DMS53 treated with DMSO at 0.1 percent for 48 hours (cell line): Measurements from ENCODE around the gene CAMSAP2.

Source experiments
- DNase-seq: peaks from one replicate; lab custom pipeline; 2025; ENCODE audit not compliant: unreplicated experiment; lab: John Stamatoyannopoulos, UW

CAMSAP2 gene

GRCh38 chr1:200837931-200838571 lies 99.4 kb downstream of the CAMSAP2 start:
- DNase-seq: peak; percentile 43

- no peak for DNase-seq
Observed at GRCh38 chr1:200838676-200839445, 100.2 kb downstream of the CAMSAP2 start.

DNA sequence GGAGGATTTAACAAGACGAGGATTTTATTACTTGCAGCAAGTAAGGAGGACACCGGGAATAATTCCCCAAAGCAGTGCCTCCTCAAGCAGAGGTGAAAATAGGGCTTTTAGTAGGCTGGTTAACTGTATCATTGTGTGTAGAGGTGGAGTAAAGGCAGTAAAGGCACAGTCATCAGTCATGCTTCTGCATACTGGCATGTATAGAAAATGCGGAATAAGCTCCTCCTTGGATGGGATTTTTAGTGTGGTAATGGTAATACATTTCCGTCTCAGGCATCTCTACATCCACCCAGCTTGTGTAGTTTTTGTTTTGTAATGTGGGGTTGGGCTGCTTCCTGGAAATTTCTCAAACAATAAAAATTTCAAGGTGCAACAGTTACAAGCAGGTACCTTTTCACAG lies 106.7 kb downstream of the CAMSAP2 start:
- no peak for DNase-seq

DNA sequence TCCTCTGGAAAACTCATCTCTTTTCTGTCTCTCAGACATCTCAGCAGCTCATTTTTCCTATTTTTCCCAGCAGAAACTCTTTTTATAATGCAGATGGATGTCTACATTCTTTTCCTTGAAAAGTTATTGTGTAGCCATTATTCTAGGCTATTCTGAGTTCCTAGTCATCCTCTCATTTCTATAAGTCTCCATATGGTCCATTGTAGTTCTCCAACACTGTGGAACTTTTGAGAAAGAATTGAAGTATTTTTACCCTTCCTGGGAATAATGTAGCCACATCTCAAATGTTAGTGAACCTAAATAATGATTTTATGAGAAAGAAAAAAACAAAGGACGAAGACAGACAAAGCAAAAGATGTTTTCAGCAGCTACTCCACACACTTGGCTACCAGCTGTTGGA lies 107.7 kb downstream of the CAMSAP2 start:
- no peak for DNase-seq

DNA sequence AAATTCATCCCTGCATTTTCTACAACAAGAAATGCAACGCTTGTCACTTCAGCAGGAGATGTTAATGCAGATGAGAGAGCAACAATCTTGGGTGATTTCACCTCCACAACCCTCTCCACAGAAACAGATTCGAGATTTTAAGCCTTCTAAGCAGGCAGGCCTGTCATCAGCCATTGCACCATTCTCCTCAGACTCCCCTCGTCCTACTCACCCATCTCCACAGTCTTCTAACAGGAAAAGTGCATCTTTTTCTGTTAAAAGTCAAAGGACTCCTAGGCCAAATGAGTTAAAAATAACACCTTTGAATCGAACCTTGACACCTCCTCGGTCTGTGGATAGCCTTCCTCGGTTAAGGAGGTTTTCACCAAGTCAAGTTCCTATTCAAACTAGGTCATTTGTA lies 110.7 kb downstream of the CAMSAP2 start:
- no peak for DNase-seq

GRCh38 chr1:200850554-200850953 lies 111.9 kb downstream of the CAMSAP2 start:
- DNase-seq: no peak

DNA sequence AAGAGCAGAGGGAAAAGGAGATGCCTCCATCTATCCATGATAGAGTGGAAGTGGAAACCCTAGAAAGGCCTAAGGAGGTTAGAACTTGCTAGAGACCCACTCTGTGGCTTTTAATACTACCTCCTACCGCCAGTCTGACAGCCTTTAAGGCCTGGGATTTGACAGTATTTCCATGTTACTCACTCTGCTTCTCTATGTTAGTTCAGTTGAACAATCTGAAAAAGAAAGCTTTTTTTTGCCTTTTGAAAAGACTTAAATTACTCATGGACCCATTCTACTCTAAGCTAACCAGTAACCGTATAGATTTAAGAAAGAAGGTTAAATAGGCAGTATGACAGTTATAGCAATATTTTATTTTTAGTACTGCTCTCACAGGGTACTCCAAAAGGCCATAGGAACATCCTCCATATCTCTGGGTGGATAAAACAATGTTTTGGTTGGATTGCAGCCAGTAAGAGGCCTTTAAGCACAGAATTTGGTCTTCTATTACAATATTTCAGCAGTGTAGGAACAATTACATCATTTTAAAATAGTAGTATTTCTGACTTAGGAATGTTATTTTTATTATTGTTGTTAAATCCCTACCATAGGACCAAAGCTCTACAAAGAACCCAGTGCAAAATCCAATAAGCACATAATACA lies 118.1 kb downstream of the CAMSAP2 start:
- no peak for DNase-seq

- DNase-seq: no peak
Observed at GRCh38 chr1:200857804-200858203, 119.1 kb downstream of the CAMSAP2 start.

GRCh38 chr1:200861937-200862647 lies 123.4 kb downstream of the CAMSAP2 start:
- DNase-seq: no peak

DNA sequence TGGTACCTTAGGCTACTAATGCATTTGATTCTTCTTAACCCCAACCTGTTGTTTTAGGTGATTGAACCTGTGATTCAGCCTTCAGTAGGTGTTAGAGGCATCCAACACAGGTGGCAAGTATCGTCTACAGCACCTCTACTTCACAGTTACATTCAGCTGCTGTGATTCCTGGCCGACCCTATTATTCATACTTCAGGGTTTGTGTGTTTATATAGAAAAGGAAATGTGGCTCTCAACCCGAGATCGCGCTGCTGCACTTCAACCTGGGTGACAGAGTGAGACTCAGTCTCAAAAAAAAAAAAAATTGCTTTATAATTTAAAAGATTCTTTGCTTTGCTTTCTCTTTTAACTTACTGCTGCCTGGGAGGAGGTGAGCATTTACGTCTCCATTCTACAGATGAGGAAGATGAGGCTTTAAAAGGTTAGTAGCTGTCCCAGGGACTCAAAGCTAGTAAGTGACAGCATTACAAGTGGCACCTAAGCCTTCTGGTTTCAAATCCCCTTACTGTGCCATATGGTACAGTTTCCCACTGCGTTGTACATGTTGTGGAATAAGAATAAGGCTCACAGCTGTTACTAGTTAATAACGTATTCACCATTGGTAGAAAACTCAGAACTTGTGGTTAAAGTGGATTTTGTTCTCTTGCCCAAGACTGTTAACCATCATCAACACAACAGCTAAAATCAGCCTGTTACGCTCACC lies 124.2 kb downstream of the CAMSAP2 start:
- no peak for DNase-seq

GRCh38 chr1:200866116-200866515 lies 127.4 kb downstream of the CAMSAP2 start:
- DNase-seq: no peak

DNA sequence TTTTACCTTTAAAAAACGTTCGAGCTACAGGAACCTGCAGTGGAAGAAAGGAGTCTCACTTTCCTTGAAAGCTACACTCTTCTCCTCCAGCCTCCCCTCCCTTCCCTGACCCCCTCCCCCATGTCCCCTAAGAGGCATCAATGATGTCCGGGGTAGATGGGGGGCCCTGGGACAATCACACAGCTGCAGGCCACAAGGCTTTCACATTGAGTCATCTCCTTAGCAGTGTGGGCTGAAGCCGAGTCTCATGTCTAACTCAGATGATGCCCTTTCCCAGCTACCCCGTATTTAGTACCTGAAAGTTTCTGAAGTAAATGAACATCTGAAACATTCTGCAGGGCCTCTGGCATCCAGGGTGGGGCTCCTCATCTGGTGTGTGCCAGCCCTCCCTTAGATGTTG lies 127.8 kb downstream of the CAMSAP2 start:
- no peak for DNase-seq

- DNase-seq: no peak
Observed at GRCh38 chr1:200867018-200867811, 128.5 kb downstream of the CAMSAP2 start.

- no peak for DNase-seq
Observed at GRCh38 chr1:200869376-200869752, 130.7 kb downstream of the CAMSAP2 start.

- DNase-seq: no peak
Observed at GRCh38 chr1:200869753-200870391, 131.2 kb downstream of the CAMSAP2 start.

GRCh38 chr1:200872446-200873115 lies 133.9 kb downstream of the CAMSAP2 start, which contains the start of gene GPR25:
TSS of gene GPR25 (plus strand) at chr1:200872981. CDS start at chr1:200873038, 57 bp downstream.
- DNase-seq: no peak

DNA sequence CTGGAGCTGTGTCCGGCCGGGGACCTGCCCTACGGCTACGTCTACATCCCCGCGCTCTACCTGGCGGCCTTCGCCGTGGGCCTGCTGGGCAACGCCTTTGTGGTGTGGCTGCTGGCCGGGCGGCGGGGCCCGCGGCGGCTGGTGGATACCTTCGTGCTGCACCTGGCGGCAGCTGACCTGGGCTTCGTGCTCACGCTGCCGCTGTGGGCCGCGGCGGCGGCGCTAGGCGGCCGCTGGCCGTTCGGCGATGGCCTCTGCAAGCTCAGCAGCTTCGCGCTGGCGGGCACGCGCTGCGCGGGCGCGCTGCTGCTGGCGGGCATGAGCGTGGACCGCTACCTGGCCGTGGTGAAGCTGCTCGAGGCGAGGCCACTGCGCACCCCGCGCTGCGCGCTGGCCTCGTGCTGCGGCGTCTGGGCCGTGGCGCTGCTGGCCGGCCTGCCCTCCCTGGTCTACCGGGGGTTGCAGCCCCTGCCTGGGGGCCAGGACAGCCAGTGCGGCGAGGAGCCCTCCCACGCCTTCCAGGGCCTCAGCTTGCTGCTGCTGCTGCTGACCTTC lies 134.5 kb downstream of the CAMSAP2 start:
- DNase-seq: no peak

DNA sequence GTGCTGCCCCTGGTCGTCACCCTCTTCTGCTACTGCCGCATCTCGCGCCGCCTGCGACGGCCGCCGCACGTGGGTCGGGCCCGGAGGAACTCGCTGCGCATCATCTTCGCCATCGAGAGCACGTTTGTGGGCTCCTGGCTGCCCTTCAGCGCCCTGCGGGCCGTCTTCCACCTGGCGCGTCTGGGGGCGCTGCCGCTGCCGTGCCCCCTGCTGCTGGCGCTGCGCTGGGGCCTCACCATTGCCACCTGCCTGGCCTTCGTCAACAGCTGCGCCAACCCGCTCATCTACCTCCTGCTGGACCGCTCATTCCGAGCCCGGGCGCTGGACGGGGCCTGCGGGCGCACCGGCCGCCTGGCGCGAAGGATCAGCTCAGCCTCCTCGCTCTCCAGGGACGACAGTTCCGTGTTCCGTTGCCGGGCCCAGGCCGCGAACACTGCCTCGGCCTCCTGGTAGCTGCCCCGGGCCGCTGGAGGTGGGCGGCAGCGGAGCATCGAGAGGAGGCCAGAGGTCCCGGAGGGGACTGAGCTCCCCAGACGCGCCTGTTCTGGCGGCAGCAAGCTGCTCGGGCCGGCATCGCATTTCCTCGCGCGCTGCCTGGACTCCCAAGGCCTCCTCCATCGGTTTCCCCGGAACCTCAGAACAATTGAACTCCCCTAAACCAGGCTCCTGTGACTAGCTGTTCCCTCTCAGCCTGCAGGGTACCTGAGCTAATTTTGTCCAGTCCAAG lies 135.1 kb downstream of the CAMSAP2 start:
- DNase-seq: no peak
